Stimulated activated CD4-positive, alpha-beta T cell treated with anti-CD3 and anti-CD28 coated beads, Interleukin-15, amount 100 ng/mL, for 24 hours (primary cell): ENCODE results near the gene SLCO1B1.

Experiments
- DNase-seq: peaks from one replicate; pipeline ENCODE4 v3.0.0-alpha.2; 2020

SLCO1B1 gene

DNA sequence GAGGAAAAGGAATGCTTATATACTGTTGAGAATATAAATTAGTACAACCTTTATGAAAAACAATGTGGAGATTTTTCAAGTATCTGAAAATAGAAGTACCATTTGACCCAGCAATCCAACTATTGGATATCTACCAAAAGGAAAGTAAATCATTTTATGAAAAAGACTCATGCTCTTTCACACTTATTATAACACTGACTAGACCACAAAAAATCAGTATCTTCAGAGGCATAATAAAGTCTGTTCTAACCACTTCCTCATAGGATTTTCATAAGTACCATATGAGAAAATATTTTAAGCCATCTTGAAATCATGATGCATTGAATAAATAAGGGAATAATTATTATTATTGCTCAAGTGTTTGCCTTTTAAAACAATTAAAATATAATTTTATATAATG lies 90.8 kb downstream of the SLCO1B1 start:
- no peak for DNase-seq

DNA sequence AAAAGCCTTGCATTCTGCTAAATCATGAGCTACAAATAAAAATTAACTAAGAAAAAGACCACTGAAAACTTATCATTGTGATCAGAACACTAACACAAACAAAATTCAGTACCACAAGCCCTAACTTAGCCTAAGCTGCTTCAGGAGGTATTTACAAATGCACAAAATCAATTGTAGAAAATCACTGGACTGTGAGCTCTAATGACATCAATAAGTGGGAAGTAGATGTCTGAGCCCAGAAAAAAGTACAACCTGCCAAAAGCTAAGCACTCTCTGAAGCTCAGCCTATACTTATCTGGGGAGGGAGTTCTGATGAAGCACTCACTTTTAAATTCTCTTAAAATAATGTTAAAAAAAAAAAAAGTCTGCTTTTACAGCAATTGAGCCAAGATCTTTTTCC lies 92.9 kb downstream of the SLCO1B1 start:
- no peak for DNase-seq

DNA sequence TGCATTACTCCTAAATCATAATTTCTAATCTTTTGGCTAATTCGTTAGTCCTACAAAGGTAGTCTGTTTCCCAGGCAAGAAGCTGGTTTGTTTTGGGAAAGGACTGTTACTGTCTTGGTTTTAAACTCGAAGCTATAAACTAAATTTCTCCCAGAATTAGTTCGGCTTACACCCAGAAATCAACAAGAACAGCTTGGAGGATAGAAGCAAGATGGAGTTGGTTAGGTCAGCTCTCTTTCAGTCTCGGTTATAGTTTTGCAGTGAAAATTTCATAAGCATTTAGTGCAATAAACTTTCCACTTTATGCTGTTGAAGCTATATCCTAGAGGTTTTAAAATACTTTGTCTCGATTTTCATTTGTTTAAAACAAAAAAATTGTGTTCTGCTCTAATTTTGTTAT lies 103.4 kb downstream of the SLCO1B1 start:
- no peak for DNase-seq

DNA sequence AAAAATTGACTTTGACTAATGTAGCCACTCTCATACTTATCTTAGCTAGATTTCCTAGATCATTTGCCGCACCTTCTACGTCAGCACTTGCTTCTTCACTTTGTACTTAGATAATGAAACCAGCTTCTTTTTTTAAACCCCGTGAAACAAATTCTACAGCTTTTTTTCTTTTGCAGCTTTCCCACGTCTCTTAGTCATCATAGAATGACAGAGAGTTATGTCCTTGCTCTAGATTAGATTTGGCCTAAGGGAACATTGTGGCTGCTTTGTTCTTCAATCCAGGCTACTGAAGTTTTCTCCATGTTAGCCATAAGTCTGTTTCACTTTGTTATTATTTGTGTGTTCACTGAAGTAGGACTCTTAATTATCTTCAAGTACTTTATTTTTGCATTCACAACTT lies 108.9 kb downstream of the SLCO1B1 start:
- no peak for DNase-seq

DNA sequence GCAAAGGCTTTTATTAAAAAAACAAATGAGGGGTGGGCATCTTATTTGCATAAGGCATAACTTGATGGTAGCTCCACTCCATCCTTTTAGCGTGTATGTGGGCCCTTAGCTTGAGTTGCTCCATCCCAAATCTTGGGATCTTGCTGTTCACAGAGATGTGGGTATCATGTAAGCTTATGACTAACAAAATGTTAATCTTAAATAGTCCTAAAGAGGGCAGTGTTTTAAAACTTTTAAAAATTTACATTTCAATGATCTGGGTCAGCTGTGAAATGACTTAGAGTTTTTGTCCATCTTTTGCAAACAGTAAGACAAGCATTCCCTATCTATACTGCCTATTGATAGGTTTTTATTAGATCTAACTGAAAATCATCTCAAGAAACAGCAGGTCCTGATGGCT lies 117.7 kb downstream of the SLCO1B1 start:
- no peak for DNase-seq

DNA sequence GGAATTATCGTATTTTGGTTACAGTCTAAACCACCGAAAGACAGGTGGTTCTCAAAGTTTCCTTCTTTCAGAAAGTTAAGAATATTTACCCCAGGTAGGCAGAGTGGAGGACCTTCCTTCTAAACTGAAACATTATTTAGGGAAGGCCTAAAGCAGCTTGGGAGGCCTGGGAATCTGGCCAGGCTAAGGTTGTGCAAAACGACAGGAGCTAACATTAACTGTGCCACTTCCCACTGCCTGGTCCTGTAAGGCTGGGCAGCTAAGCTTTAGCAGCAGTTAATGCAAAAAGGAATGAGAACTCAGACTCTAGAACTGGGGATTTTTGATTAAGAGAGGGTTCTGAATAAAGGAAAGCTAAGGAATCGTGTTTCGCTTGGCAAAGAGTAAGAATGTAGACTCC lies 121.1 kb downstream of the SLCO1B1 start:
- no peak for DNase-seq

DNA sequence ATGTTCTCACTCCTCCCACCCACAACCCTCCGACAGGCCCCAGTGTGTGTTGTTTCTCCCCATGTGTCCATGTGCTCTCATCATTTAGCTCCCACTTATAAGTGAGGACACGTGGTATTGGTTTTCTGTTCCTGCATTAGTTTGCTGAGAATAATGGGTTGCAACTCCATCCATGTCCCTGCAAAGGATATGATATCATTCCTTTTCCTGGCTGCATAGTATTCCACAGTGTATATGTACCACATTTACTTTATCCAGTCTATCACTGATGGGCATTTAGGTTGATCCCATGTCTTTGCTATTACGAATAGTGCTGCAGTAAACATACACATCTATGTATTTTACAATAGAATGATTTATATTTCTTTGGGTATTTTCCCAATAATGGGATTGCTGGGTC lies 126.2 kb downstream of the SLCO1B1 start:
- no peak for DNase-seq

DNA sequence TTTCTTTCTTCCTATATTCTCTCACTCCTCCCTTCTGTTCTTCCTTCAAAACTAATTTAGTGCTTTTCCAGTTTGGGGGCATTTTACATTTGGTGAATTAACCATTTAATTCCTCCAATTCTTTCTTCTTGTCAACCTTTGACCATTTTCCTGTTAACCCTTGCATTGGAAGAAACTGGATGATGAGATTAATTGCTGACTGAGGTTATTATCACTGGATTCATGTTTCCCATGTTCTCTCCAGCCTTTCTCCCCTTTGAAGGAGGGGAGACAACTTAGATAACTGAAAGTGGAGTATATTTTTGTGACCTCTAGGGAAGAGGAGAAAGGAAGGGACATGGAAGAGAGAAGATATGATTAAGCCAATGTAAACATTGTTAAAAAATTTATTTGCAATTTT lies 133.2 kb downstream of the SLCO1B1 start:
- no peak for DNase-seq

DNA sequence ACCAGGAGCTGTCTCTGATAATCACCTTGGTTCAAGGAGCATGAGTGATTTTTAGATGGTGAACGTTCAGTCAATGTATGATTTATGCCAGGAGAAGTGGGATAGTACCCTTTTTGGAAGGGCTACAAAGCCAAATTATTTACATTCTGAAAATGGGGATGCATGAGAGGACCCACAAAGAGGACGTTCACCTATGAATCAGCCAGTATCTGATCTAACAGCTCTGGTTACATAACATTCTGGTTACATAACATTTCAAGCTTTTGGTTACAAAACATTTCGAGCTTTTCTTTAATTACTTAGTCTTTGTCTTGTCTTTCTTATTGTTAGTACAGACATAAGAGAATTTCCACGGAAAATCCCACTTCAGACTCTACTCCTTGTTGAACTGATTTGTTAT lies 134.9 kb downstream of the SLCO1B1 start:
- no peak for DNase-seq

DNA sequence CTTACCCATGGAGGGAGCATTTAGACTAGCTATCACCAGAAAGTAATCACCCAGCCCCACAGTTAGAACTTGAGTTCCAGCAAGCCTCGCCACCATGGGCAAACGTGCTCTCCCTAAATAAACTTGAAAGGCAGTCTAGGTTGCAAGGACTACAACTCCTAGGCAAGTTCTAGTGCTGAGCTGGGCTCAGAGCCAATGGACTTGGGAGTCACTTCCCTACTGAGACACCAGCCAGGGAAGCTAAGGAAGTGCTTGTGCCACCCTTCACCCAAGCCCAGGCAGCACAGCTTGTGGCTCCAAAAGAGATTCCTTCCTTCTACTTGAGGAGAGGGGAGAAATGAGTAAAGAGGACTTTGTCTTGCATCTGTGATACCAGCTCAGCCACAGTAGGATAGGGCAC lies 145.8 kb downstream of the SLCO1B1 start:
- no peak for DNase-seq
